Panc1 (cell line): ENCODE data around the gene MYRFL. TPM values are rescaled to one million over a fixed set of nuclear protein-coding genes. Genes with fewer than 3 reads are reported as not detected.

Experiments
- ATAC-seq: fragments of 200-7000 bp; cut with Tn5 transposase; 2 replicates; pipeline ENCODE4 v1.9.1; 2020; ENCODE audit warnings: mild to moderate bottlenecking, moderate library complexity
- BruUV-seq: library from RNA; stranded (reverse); fragments of 400-500 nt; replicated peaks from 2 replicates; lab custom pipeline; 2021; lab: Mats Ljungman, UMichigan
- CTCF ChIA-PET: fragments of 300-600 bp; sonication (Branson Sonifier 250); formaldehyde crosslinking; loops from one replicate; lab custom pipeline; 2022; ENCODE audit warnings: antibody characterized with exemption; lab: Charles Lee
- POLR2A ChIA-PET: fragments of 300-600 bp; sonication (Branson Sonifier 250); formaldehyde crosslinking; loops from one replicate; lab custom pipeline; 2022; ENCODE audit warnings: antibody characterized with exemption; lab: Charles Lee
- DNase-seq: peaks from one replicate; pipeline ENCODE4 v3.0.0-alpha.2; 2010; ENCODE audit warnings: low read depth, low spot score
- H3K27ac ChIP-seq: 2 replicates; pipeline ENCODE4 v1.5.1; 2011; ENCODE audit warnings: mild to moderate bottlenecking, low read length, inconsistent platforms
- H3K27me3 ChIP-seq: fragments of 200-500 bp; sonication (Bioruptor generic); 2 replicates; pipeline ENCODE4 v1.6.0; 2014; ENCODE audit warnings: low read length, inconsistent platforms; ENCODE audit not compliant: control insufficient read depth, insufficient read depth
- H3K36me3 ChIP-seq: fragments of 200-500 bp; sonication (Bioruptor generic); 2 replicates; pipeline ENCODE4 v1.5.1; 2014; ENCODE audit warnings: inconsistent platforms, mild to moderate bottlenecking, low read length, moderate library complexity; ENCODE audit not compliant: control insufficient read depth, insufficient read depth
- H3K4me1 ChIP-seq: 2 replicates; pipeline ENCODE4 v1.5.1; 2011; ENCODE audit warnings: inconsistent platforms, mild to moderate bottlenecking, low read length, moderate library complexity; ENCODE audit not compliant: control insufficient read depth, insufficient read depth
- H3K4me3 ChIP-seq, 2 experiments: 2 replicates each; pipeline ENCODE4 v1.5.1; 2011 to 2012; ENCODE audit warnings: low read depth in 2 of 2, low read length in 2 of 2, mild to moderate bottlenecking in 2 of 2, inconsistent platforms in 1 of 2, moderate library complexity in 1 of 2
- H3K9me3 ChIP-seq: fragments of 200-500 bp; sonication (Bioruptor generic); 2 replicates; pipeline ENCODE4 v1.5.1; 2014; ENCODE audit warnings: low read depth, mild to moderate bottlenecking, inconsistent platforms, low read length, moderate library complexity; ENCODE audit not compliant: control insufficient read depth, insufficient read depth
- POLR2AphosphoS5 ChIP-seq: IDR thresholded peaks from 2 replicates; pipeline ENCODE4 v1.6.1; 2012; ENCODE audit warnings: mild to moderate bottlenecking, low read depth, low read length, moderate library complexity
- REST ChIP-seq, 2 experiments: IDR thresholded peaks; 2 replicates each; pipeline ENCODE4 v1.6.1; 2011 to 2012; ENCODE audit warnings: low read depth in 2 of 2, control low read depth in 1 of 2, low read length in 1 of 2, mild to moderate bottlenecking in 1 of 2, moderate library complexity in 1 of 2; ENCODE audit not compliant: insufficient read depth in 1 of 2
- SIN3A ChIP-seq: IDR thresholded peaks from 2 replicates; pipeline ENCODE4 v1.6.1; 2012; ENCODE audit warnings: low read depth, mild to moderate bottlenecking, low read length, moderate library complexity, borderline replicate concordance; ENCODE audit not compliant: insufficient read depth
- TCF7L2 ChIP-seq: IDR thresholded peaks from 2 replicates; pipeline ENCODE4 v1.6.1; 2011; ENCODE audit warnings: mild to moderate bottlenecking, low read depth, low read length, inconsistent platforms
- in situ Hi-C: cut with HindIII; loops from 2 replicates; pipeline ENCODE4 v1.10.0; 2016; ENCODE audit warnings: low sequenced_read_pairs, low pct_unique_long_range_greater_than_20kb
- intact Hi-C: fragments of 100-400 bp; cut with micrococcal nuclease; formaldehyde crosslinking; loops from one replicate; pipeline ENCODE4 v1.10.0; 2022; ENCODE audit not compliant: unreplicated experiment
- total RNA-seq: library from RNA; stranded (reverse); gene quantifications from one replicate; pipeline ENCODE4 v1.2.1, GENCODE V29; 2021; ENCODE audit not compliant: unreplicated experiment
- TF ChIP-seq, protein P1 (sequence below): fragments of 450-650 bp; IDR thresholded peaks from 2 replicates; pipeline ENCODE4 v1.5.1; 2017; ENCODE audit warnings: mild to moderate bottlenecking

The MYRFL gene
- total RNA-seq, 1 experiment from 2014 or later: not detected

DNA sequence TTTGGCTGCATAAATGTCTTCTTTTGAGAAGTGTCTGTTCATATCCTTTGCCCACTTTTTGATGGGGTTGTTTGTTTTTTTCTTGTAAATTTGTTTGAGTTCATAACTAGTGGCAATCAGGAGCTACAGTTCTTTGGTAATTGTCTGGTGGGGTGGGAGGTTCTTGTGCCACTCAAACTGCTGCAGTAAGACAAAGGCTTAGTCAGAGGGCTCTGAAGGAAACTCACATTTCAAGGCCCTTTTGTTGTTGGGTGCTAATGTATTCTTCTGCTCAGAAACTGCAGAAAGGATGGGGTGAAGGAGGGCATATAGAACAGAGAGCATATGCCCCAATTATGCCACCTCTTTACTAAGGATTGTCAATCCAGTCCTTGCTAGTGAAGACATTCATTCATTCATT is 21.9 kb downstream of the MYRFL start:
- no peak for ATAC-seq
- BruUV-seq: no TSS peak
- H3K27ac ChIP-seq: no peak overlapping the region
- H3K36me3 ChIP-seq: no peaks in the 10 kb centered on the region
- no peak overlapping the region for H3K4me3 ChIP-seq
- no peak for DNase-seq
- H3K9me3 ChIP-seq: no peaks in the 10 kb centered on the region
- in situ Hi-C loops (no loop called here), intact Hi-C loops (no loop called here)
- H3K4me1 ChIP-seq: no peaks in the 10 kb centered on the region
- TF ChIP-seq TCF7L2: no peak
- no peak for TF ChIP-seq POLR2AphosphoS5
- TF ChIP-seq REST (IDR thresholded peaks at IDR 0.05; ENCODE audit: insufficient read depth in 1 of 2, low read depth in 2 of 2, low read length in 1 of 2): no peak
- TF ChIP-seq, protein P1, sequence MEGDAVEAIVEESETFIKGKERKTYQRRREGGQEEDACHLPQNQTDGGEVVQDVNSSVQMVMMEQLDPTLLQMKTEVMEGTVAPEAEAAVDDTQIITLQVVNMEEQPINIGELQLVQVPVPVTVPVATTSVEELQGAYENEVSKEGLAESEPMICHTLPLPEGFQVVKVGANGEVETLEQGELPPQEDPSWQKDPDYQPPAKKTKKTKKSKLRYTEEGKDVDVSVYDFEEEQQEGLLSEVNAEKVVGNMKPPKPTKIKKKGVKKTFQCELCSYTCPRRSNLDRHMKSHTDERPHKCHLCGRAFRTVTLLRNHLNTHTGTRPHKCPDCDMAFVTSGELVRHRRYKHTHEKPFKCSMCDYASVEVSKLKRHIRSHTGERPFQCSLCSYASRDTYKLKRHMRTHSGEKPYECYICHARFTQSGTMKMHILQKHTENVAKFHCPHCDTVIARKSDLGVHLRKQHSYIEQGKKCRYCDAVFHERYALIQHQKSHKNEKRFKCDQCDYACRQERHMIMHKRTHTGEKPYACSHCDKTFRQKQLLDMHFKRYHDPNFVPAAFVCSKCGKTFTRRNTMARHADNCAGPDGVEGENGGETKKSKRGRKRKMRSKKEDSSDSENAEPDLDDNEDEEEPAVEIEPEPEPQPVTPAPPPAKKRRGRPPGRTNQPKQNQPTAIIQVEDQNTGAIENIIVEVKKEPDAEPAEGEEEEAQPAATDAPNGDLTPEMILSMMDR: no peak
- TF ChIP-seq SIN3A: no peak
- POLR2A ChIA-PET: no interaction called here
- CTCF ChIA-PET: no interaction called here
- no peaks in the 10 kb centered on the region; the same call in 1 of the 2 replicates for H3K27me3 ChIP-seq

DNA sequence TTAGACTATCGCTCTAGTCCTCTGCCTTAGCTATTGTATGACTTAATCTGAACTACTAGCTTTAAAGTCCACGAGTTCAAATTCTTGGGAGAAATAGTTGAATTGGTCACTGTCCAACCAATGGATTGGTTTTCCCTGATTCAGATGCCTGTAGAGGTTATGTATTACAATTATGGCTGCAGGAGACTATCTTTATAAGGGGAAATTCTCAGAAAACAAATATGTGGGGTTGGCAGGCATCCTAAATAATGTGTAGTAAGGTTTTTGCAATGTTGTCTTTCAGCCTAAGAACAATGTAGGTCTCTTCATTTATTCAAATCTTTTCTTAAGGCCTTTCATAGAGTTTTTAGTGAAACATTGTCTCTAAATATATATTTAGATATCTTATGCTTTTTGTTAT is 26.9 kb downstream of the MYRFL start:
- ChIA-PET POLR2A (no interaction called here), CTCF (no interaction called here)
- DNase-seq: no peak

More for the DNA sequence above, 26.9 kb downstream of the MYRFL start:
- Histone ChIP-seq H3K36me3 (no peaks in the 10 kb centered on the region), H3K27ac (no peak overlapping the region), H3K27me3 (no peaks in the 10 kb centered on the region), H3K4me1 (no peaks in the 10 kb centered on the region), H3K9me3 (no peaks in the 10 kb centered on the region), H3K4me3 (no peak overlapping the region)
- ATAC-seq: no peak
- intact Hi-C loops: no loop called here
- in situ Hi-C loops: no loop called here
- no TSS peak for BruUV-seq
- TF ChIP-seq, protein P1: no peak
- TF ChIP-seq TCF7L2 (no peak), POLR2AphosphoS5 (no peak), SIN3A (no peak), REST (IDR thresholded peaks at IDR 0.05; ENCODE audit: insufficient read depth in 1 of 2, low read depth in 2 of 2, low read length in 1 of 2) (no peak)
